Muscle of leg (tissue), 11 donors: ENCODE results near the gene UBE2F. TPM values are rescaled to one million over a fixed set of nuclear protein-coding genes. Genes with fewer than 3 reads are reported as not detected.
"Not testable (repeated sequence)": the region's sequence is repeated elsewhere in the genome, so short reads cannot be mapped to it uniquely, and the experiment has no call there.

ENCODE experiments used
- DNase-seq: peaks from one replicate; pipeline ENCODE4 v3.0.0; 2013
- H3K27ac ChIP-seq: one replicate; pipeline ENCODE4 v1.5.1; 2013; ENCODE audit warnings: mild to moderate bottlenecking, low read length, control low read depth
- H3K27me3 ChIP-seq: one replicate; pipeline ENCODE4 v1.6.1; 2013; ENCODE audit warnings: low read length; ENCODE audit not compliant: control insufficient read depth, insufficient read depth
- H3K36me3 ChIP-seq: one replicate; pipeline ENCODE4 v1.6.1; 2013; ENCODE audit warnings: low read length; ENCODE audit not compliant: control insufficient read depth, insufficient read depth
- H3K4me1 ChIP-seq: one replicate; pipeline ENCODE4 v1.6.1; 2013; ENCODE audit warnings: low read length; ENCODE audit not compliant: control insufficient read depth, insufficient read depth
- H3K4me3 ChIP-seq: one replicate; pipeline ENCODE4 v1.5.1; 2013; ENCODE audit warnings: low read length, control low read depth
- H3K9me3 ChIP-seq: replicated peaks from 2 replicates; pipeline ENCODE4 v1.6.1; 2013; ENCODE audit warnings: low read depth, low read length; ENCODE audit not compliant: control insufficient read depth
- WGBS: methylation state at CpG from one replicate; pipeline ENCODE4 v1.1.5; 2013; ENCODE audit warnings: missing lambda C conversion rate; ENCODE audit not compliant: insufficient coverage; 5-methylcytosine and 5-hydroxymethylcytosine counted together
- polyA plus RNA-seq, 8 donors: library from polyadenylated mRNA; unstranded; fragments of 120-200 nt; gene quantifications; one replicate each; pipeline versions ENCODE4 v1.2.1 to v1.2.3, GENCODE V29; 2013; ENCODE audit warnings: inconsistent platforms in 1 of 8, low replicate concordance in 1 of 8; ENCODE audit not compliant: insufficient read length in 8 of 8, insufficient read depth in 1 of 8
- total RNA-seq: library from RNA; stranded (reverse); fragments of 120-200 nt; gene quantifications from one replicate; pipeline ENCODE4 v1.2.4, GENCODE V29; 2013

The UBE2F gene
- total and polyA plus RNA-seq, 9 donors = 31.8 to 42.6 (median 38.7) TPM

GRCh38 chr2:237943395-237944094 is 23.3 kb upstream of the UBE2F start:
- Histone ChIP-seq H3K27me3 (peaks cover 2% of the 10 kb centered on the region), H3K9me3 (peaks cover 13% of the 10 kb centered on the region), H3K27ac (no peak overlapping the region), H3K36me3 (no peaks in the 10 kb centered on the region), H3K4me3 (no peak overlapping the region), H3K4me1 (no peaks in the 10 kb centered on the region)
- no peak for DNase-seq
- WGBS = 68% methylated on average over 7 of the region's 7 CpGs

- Histone ChIP-seq H3K4me3 (no peak overlapping the region), H3K27ac (no peak overlapping the region), H3K27me3 (peaks cover 2% of the 10 kb centered on the region), H3K9me3 (peaks cover 13% of the 10 kb centered on the region), H3K4me1 (no peaks in the 10 kb centered on the region), H3K36me3 (no peaks in the 10 kb centered on the region)
- WGBS = 100% methylated on average over 2 of the region's 4 CpGs
- DNase-seq = no peak
Observed at GRCh38 chr2:237944302-237944701, 22.5 kb upstream of the UBE2F start.

- Histone ChIP-seq H3K4me3 (no peak overlapping the region), H3K9me3 (peaks cover 13% of the 10 kb centered on the region), H3K4me1 (no peaks in the 10 kb centered on the region), H3K27ac (no peak overlapping the region), H3K36me3 (no peaks in the 10 kb centered on the region), H3K27me3 (peaks cover 2% of the 10 kb centered on the region)
- WGBS = 50% methylated on average over 1 of the region's 1 CpG
- no peak for DNase-seq
Observed at GRCh38 chr2:237946423-237946822, 20.4 kb upstream of the UBE2F start.

GRCh38 chr2:237951354-237951753 is 15.5 kb upstream of the UBE2F start:
- not testable (repeated sequence) for H3K9me3 ChIP-seq, H3K27ac ChIP-seq, H3K36me3 ChIP-seq, H3K4me1 ChIP-seq, H3K4me3 ChIP-seq, DNase-seq
- WGBS = 37% methylated on average over 2 of the region's 4 CpGs
- H3K27me3 ChIP-seq = peaks cover 30% of the 10 kb centered on the region

GRCh38 chr2:237951878-237952277 is 14.9 kb upstream of the UBE2F start:
- Histone ChIP-seq H3K36me3 (no peaks in the 10 kb centered on the region), H3K27me3 (peaks cover 35% of the 10 kb centered on the region), H3K27ac (no peak overlapping the region), H3K4me1 (peaks cover 6% of the 10 kb centered on the region), H3K4me3 (no peak overlapping the region), H3K9me3 (no peaks in the 10 kb centered on the region)
- no peak for DNase-seq
- WGBS = no CpG with 5 or more reads among the region's 3 CpGs

GRCh38 chr2:237952851-237953250 is 14.0 kb upstream of the UBE2F start:
- peaks cover 40% of the 10 kb centered on the region for H3K27me3 ChIP-seq
- peaks cover 6% of the 10 kb centered on the region for H3K4me1 ChIP-seq
- H3K27ac ChIP-seq = no peak overlapping the region
- DNase-seq = no peak
- no peak overlapping the region for H3K4me3 ChIP-seq
- H3K9me3 ChIP-seq = no peaks in the 10 kb centered on the region
- H3K36me3 ChIP-seq = no peaks in the 10 kb centered on the region
- WGBS = no CpG with 5 or more reads among the region's 2 CpGs

GRCh38 chr2:237955640-237956401 is 11.0 kb upstream of the UBE2F start:
- 6% methylated on average over 64 of the region's 64 CpGs for WGBS
- no peak overlapping the region for H3K4me3 ChIP-seq

GRCh38 chr2:237956402-237956736 is 10.4 kb upstream of the UBE2F start:
- Histone ChIP-seq H3K4me3 (no peak overlapping the region), H3K27me3 (peaks cover 48% of the 10 kb centered on the region), H3K9me3 (no peaks in the 10 kb centered on the region), H3K36me3 (no peaks in the 10 kb centered on the region), H3K4me1 (peaks cover 6% of the 10 kb centered on the region), H3K27ac (no peak overlapping the region)
- no peak for DNase-seq
- 2% methylated on average over 16 of the region's 23 CpGs for WGBS

More at GRCh38 chr2:237955640-237956401, 11.0 kb upstream of the UBE2F start:
- Histone ChIP-seq H3K27ac (no peak overlapping the region), H3K36me3 (no peaks in the 10 kb centered on the region), H3K9me3 (no peaks in the 10 kb centered on the region), H3K4me1 (peaks cover 6% of the 10 kb centered on the region), H3K27me3 (peaks cover 48% of the 10 kb centered on the region)
- no peak for DNase-seq

GRCh38 chr2:237961637-237962036 is 5.2 kb upstream of the UBE2F start:
- Histone ChIP-seq H3K4me3 (no peak overlapping the region), H3K9me3 (peaks cover 8% of the 10 kb centered on the region), H3K36me3 (no peaks in the 10 kb centered on the region), H3K4me1 (peaks cover 3% of the 10 kb centered on the region), H3K27ac (no peak overlapping the region), H3K27me3 (peaks cover 18% of the 10 kb centered on the region)
- no peak for DNase-seq
- 60% methylated on average over 4 of the region's 5 CpGs for WGBS

- 93% methylated on average over 4 of the region's 5 CpGs for WGBS
Observed at GRCh38 chr2:237962432-237963084, 4.3 kb upstream of the UBE2F start.

More at GRCh38 chr2:237962432-237963084, 4.3 kb upstream of the UBE2F start:
- Histone ChIP-seq H3K9me3 (peaks cover 8% of the 10 kb centered on the region), H3K4me1 (peaks cover 5% of the 10 kb centered on the region), H3K27me3 (peaks cover 10% of the 10 kb centered on the region), H3K4me3 (no peak overlapping the region), H3K36me3 (no peaks in the 10 kb centered on the region), H3K27ac (no peak overlapping the region)
- no peak for DNase-seq
